Muscle of leg (tissue), 11 donors: ENCODE data around the gene FGF22. TPM values are rescaled to one million over a fixed set of nuclear protein-coding genes. Genes with fewer than 3 reads are reported as not detected.

Experiments used
- DNase-seq: peaks from one replicate; pipeline ENCODE4 v3.0.0; 2013
- H3K27ac ChIP-seq: one replicate; pipeline ENCODE4 v1.5.1; 2013; ENCODE audit warnings: mild to moderate bottlenecking, low read length, control low read depth
- H3K27me3 ChIP-seq: one replicate; pipeline ENCODE4 v1.6.1; 2013; ENCODE audit warnings: low read length; ENCODE audit not compliant: control insufficient read depth, insufficient read depth
- H3K36me3 ChIP-seq: one replicate; pipeline ENCODE4 v1.6.1; 2013; ENCODE audit warnings: low read length; ENCODE audit not compliant: control insufficient read depth, insufficient read depth
- H3K4me1 ChIP-seq: one replicate; pipeline ENCODE4 v1.6.1; 2013; ENCODE audit warnings: low read length; ENCODE audit not compliant: control insufficient read depth, insufficient read depth
- H3K4me3 ChIP-seq: one replicate; pipeline ENCODE4 v1.5.1; 2013; ENCODE audit warnings: low read length, control low read depth
- H3K9me3 ChIP-seq: replicated peaks from 2 replicates; pipeline ENCODE4 v1.6.1; 2013; ENCODE audit warnings: low read depth, low read length; ENCODE audit not compliant: control insufficient read depth
- WGBS: methylation state at CpG from one replicate; pipeline ENCODE4 v1.1.5; 2013; ENCODE audit warnings: missing lambda C conversion rate; ENCODE audit not compliant: insufficient coverage; 5-methylcytosine and 5-hydroxymethylcytosine counted together
- polyA plus RNA-seq, 8 donors: library from polyadenylated mRNA; unstranded; fragments of 120-200 nt; gene quantifications; one replicate each; pipeline versions ENCODE4 v1.2.1 to v1.2.3, GENCODE V29; 2013; ENCODE audit warnings: inconsistent platforms in 1 of 8, low replicate concordance in 1 of 8; ENCODE audit not compliant: insufficient read length in 8 of 8, insufficient read depth in 1 of 8
- total RNA-seq: library from RNA; stranded (reverse); fragments of 120-200 nt; gene quantifications from one replicate; pipeline ENCODE4 v1.2.4, GENCODE V29; 2013

Gene FGF22
- total and polyA plus RNA-seq, 9 donors = 0.04 to 0.38 (median 0.15) TPM

DNA sequence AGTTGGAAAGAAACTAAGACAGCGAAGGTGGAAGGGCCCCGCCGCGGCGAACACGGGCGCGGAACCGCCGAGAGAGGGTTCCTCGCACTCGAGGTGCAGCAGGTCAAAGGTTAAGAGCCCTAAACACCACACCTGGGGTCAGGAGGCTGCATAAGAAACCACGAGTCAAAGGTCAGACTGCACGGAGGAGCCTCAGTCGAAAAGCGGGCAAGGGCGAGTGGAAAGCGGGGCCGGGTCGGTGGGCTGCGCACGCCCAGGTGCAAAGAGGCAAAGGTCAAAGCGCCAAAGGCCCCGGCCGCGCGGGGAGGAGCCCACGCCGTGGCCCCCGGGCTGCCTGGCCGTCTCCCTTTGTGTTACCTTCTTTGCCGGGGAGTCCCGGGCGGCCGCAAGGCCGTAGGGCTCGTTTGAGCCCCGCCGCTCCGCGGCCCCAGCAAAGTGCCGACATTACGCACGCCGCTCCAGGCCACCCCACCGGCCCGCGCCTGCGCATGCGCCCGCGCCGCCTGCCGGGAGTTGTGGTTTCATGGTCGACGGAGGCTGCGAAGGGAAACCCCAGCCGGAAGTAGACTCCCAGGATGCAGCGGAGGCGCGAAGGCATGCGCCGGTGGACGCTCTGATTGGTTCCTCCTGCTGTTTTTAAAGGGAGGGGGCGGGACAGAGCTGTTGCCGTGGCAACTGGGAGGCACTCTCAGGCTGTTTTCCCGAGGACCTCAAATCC, 6.5 kb upstream of the FGF22 start, which contains the start of gene POLRMT:
Gene POLRMT (minus strand): TSS at position 470 of the 718 bp plus-strand sequence. CDS start 25 bp downstream, at position 445.
- H3K4me1 ChIP-seq = peaks cover 26% of the 10 kb centered on the region
- peak within 1 kb of the TSS; percentile 88 for H3K4me3 ChIP-seq
- 0% methylated on average over 67 of the region's 67 CpGs for WGBS
- peak within 1 kb of the TSS; percentile 62 for H3K27ac ChIP-seq
- peaks cover 7% of the 10 kb centered on the region for H3K27me3 ChIP-seq
- H3K36me3 ChIP-seq = peaks cover 13% of the 10 kb centered on the region
- H3K9me3 ChIP-seq = no peaks in the 10 kb centered on the region
- peak; percentile 99 for DNase-seq

DNA sequence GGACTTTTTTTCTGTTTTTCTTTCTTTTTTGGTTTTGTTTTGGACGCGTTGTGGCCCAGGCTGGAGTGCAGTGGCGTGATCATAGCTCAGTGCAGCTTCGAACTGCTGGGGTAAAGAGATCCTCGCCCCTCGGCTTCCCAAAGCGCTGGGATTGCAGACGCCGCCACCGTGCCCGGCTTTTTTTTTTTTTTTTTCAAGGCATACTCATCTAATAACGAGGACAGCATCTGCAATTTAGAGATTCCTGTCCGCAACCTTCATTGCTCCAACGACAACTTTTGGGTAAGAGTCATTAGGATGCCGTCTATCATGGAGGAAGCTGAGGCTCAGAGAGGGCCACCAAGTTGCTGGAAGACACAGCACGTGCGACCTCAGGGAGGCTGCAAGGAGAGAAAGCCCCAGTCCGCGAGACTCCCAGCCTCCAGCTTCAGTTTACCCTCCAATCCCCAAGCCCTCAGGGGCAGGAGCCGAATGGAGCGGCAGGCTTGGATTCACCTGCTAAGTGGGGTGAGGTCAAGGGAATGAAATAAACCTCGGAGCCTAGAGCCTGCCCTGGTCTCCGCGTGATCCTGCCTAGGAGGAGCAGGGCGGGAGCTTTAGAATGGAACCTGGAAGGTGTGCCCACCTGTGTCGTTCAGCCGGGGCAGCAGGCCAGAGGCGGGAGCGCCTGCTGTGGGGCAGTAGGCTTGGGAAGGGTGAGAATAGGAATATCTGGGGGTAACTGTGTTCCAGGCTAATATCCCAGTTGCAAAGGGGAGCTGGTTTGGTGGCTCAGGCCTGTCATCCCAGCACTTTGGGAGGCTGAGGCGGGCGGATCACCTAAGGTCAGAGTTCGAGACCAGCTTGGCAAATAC, 5.7 kb upstream of the FGF22 start:
- WGBS = 31% methylated on average over 16 of the region's 32 CpGs
- Histone ChIP-seq H3K36me3 (peaks cover 6% of the 10 kb centered on the region), H3K4me1 (peaks cover 31% of the 10 kb centered on the region), H3K27ac (peak overlapping the region; percentile 62), H3K4me3 (peak overlapping the region; percentile 88), H3K9me3 (no peaks in the 10 kb centered on the region), H3K27me3 (peaks cover 15% of the 10 kb centered on the region)
- no peak for DNase-seq

DNA sequence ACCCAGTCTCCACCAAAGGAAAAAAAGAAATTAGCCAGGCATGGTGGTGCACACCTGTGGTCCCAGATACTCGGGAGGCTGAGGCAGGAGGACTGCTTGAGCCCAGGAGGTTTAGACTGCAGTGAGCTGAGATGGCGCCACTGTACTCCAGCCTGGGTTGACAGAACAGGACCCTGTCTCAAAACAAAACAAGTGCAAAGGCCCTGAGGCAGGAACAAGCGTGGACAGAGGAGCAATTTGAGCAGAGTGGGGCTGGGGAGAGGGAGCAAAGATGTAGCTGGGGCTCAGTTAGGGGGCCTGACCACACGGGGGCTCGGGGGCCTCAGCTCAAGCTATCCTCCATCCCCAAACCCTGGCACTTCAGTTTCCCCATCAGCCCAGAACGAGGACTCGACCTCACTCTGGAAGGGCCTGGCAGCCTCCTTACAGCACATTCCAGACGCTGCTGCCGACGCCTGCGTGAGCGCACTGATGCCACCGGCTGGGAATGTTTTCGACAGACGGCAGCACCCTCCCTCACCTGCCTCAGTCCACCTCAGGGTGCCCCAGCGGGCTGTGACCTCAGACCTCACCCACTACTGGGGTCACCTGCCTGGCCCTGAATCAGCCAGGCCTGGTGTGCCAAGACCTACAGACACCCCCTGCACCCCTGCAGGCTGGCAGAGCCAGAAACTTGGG, 4.6 kb upstream of the FGF22 start:
- no peak overlapping the region for H3K4me3 ChIP-seq
- 79% methylated on average over 14 of the region's 16 CpGs for WGBS
- peaks cover 32% of the 10 kb centered on the region for H3K4me1 ChIP-seq
- peaks cover 18% of the 10 kb centered on the region for H3K27me3 ChIP-seq
- no peak for DNase-seq
- H3K9me3 ChIP-seq = no peaks in the 10 kb centered on the region
- peaks cover 6% of the 10 kb centered on the region for H3K36me3 ChIP-seq
- H3K27ac ChIP-seq = no peak overlapping the region

DNA sequence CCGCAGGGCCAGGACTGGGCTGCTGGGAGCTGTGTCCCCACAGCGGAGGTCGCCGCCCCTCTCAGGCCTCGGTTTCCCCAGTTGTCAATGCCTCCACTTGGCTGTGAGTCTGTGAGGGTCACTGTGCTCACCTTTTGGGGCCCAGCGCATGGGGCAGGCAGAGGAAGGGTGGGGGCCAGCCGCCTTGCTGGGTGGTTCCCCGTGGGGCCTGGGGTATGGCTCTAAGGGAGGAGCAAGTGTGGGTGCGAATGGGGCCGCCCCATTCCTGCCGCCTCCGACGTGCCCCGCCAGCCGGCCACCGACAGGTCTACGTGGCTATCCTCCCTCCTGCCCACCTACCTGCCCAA, 800 bp upstream of the FGF22 start:
- no peak overlapping the region for H3K27ac ChIP-seq
- WGBS = 66% methylated on average over 11 of the region's 17 CpGs
- no peak for DNase-seq
- H3K9me3 ChIP-seq = no peaks in the 10 kb centered on the region
- H3K4me1 ChIP-seq = peaks cover 15% of the 10 kb centered on the region
- peaks cover 18% of the 10 kb centered on the region for H3K27me3 ChIP-seq
- no peak overlapping the region for H3K4me3 ChIP-seq
- H3K36me3 ChIP-seq = no peaks in the 10 kb centered on the region

DNA sequence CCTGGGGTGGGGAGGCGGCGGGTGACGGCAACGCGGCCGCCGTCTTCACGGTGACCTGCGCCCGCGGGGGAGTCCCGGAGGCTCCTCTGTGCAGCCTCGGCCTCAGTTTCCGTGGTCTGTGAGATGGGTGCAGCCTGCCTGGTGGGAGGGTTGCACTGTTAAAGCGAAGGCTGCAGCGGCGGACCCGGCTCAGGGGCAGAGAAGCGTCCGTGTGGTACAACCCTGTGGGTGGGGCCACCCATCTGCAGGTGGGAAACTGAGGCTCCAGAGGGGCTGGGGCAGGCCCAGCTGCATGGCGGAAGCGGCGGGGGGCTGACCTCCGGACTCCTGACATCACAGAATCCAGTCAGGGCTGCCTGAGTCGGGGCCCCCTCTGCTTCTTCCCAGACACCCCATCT, 481 bp downstream of the FGF22 start:
- WGBS = 35% methylated on average over 24 of the region's 25 CpGs
- Histone ChIP-seq H3K4me3 (no peak overlapping the region), H3K9me3 (no peaks in the 10 kb centered on the region), H3K36me3 (peaks cover 7% of the 10 kb centered on the region), H3K4me1 (peaks cover 9% of the 10 kb centered on the region), H3K27me3 (peaks cover 18% of the 10 kb centered on the region), H3K27ac (no peak overlapping the region)
- no peak for DNase-seq

DNA sequence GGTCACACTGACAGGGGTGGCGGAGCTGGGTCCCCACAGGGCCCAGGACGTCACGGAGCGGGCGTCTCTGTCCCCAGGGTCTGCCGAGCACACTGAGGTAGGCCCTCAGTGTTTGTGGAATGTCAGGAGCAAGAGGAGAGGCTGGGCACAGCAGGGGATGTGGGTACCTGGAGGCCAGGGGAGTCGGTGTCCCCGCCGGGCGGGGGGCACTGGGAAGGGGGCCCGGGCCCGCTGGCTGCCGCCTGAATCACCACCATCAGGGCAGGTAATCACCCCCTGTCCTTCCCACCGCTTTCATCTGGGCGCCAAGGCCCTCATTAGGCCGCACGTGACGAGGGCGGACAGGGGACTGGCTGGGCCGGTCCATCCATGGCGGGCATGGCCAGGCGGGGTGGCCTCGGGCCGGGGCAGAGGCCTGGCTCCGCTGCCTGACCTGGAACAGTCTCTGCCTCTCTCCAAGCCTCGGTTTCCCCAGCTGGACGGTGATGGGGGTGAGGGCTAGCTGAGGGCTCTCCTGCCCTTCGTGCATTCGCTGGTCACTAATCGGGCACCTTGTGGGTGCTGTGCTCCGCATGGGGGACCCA, 1.0 kb downstream of the FGF22 start:
- peaks cover 9% of the 10 kb centered on the region for H3K4me1 ChIP-seq
- H3K27ac ChIP-seq = no peak overlapping the region
- no peak overlapping the region for H3K4me3 ChIP-seq
- 88% methylated on average over 21 of the region's 31 CpGs for WGBS
- peaks cover 18% of the 10 kb centered on the region for H3K27me3 ChIP-seq
- peaks cover 9% of the 10 kb centered on the region for H3K36me3 ChIP-seq
- H3K9me3 ChIP-seq = no peaks in the 10 kb centered on the region
- DNase-seq = no peak

DNA sequence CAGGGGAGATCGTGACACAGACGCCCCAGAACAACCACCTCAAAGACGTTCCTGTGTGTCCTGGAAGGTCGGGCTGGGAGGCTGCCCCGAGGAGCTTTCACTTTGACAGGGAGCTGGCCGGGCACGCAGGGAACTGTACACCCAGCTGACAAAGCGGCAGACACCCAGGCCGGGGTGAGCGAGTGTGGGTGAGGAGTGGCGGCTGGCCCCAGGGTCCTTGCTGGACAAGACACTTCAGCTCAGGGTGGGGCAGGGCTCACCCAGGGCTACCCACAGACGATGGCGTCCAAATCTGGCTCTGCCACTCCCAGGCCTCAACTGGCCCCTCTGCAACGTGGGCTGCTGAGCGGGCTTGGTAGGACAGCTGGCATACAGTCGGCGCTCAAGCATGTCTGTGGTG, 2.0 kb downstream of the FGF22 start:
- Histone ChIP-seq H3K9me3 (no peaks in the 10 kb centered on the region), H3K4me3 (no peak overlapping the region), H3K36me3 (peaks cover 18% of the 10 kb centered on the region), H3K27ac (no peak overlapping the region), H3K4me1 (peaks cover 9% of the 10 kb centered on the region), H3K27me3 (peaks cover 18% of the 10 kb centered on the region)
- no peak for DNase-seq
- 84% methylated on average over 15 of the region's 17 CpGs for WGBS

DNA sequence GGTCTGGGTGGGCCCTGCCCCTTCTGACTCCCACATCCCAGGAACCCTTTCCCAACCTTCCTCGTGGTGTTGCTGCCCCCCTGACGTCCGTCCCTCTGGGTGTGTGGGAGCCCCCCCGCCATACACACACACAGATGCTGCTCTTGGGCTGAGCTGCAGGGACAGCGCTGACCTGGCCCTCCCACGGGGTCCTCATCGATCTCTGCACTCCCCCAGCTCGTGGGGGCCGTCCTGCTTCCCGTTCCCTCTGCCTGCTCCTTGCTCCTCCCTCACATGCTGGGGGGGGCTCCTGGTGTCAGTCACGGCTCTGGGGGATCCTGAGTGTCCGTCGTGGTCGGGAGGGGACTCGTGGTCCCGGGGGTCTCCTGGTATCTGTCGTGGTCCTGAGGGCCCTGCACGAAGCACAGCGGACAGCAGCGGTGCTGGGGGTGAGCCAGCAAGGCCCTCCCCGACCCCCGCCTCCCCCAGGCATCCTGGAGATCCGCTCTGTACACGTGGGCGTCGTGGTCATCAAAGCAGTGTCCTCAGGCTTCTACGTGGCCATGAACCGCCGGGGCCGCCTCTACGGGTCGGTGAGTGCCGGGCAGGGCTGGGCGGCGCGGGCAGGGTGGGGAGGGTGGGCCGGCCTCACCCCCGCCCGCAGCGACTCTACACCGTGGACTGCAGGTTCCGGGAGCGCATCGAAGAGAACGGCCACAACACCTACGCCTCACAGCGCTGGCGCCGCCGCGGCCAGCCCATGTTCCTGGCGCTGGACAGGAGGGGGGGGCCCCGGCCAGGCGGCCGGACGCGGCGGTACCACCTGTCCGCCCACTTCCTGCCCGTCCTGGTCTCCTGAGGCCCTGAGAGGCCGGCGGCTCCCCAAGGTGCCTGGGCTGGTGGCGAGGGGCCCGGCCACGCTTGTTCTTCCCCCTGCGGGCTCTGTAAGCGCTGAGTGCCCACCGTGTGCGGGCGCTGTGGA, 3.4 kb downstream of the FGF22 start:
- H3K9me3 ChIP-seq = no peaks in the 10 kb centered on the region
- H3K27ac ChIP-seq = no peak overlapping the region
- no peak for DNase-seq
- 64% methylated on average over 66 of the region's 70 CpGs for WGBS
- H3K4me1 ChIP-seq = peaks cover 9% of the 10 kb centered on the region
- no peak overlapping the region for H3K4me3 ChIP-seq
- H3K27me3 ChIP-seq = peaks cover 12% of the 10 kb centered on the region
- H3K36me3 ChIP-seq = peaks cover 24% of the 10 kb centered on the region

DNA sequence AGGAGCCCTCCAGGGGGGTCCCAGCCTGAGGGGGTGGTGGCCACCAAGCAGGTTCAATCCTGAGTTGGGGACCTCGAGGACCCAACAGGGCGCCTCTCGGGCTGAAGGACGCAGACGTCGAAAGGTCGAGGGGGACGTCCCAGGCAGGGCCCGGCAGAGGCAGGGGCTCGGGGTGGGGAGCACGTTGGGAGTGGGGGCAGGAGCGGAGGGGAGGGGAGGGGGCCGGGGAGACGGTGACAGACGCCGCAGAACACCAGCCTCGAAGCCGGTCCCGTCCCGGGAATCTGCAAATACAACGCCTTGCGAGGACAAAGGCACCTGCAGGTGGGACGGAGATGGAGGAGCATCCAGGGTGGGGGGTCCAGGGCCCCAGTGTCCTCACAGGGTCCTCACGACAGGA, 4.1 kb downstream of the FGF22 start:
- Histone ChIP-seq H3K27ac (no peak overlapping the region), H3K4me3 (no peak overlapping the region), H3K27me3 (peaks cover 6% of the 10 kb centered on the region), H3K36me3 (peaks cover 29% of the 10 kb centered on the region), H3K9me3 (no peaks in the 10 kb centered on the region), H3K4me1 (peaks cover 8% of the 10 kb centered on the region)
- no peak for DNase-seq
- 68% methylated on average over 17 of the region's 24 CpGs for WGBS
